ENCODE data around the gene DDX46.

DNA sequence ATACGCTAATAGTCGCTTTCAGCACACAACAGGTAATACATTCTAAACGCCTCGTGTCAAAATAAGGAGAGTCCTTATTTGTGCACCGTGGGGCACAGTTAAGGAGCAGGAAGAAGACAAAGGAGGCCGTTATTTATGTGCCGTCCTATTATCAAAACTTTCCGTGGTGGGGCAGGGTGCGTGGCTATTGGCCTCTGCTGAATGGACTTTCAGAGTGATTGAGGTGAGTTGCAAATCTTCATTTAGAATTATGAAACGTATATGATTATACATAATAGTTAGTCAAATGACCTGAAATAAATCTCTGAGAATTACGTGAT, 88.0 kb downstream of the DDX46 start:
- no peak for TF ChIP-seq POLR2AphosphoS5 (IDR thresholded peaks at IDR 0.05)
- TF ChIP-seq, protein P1, sequence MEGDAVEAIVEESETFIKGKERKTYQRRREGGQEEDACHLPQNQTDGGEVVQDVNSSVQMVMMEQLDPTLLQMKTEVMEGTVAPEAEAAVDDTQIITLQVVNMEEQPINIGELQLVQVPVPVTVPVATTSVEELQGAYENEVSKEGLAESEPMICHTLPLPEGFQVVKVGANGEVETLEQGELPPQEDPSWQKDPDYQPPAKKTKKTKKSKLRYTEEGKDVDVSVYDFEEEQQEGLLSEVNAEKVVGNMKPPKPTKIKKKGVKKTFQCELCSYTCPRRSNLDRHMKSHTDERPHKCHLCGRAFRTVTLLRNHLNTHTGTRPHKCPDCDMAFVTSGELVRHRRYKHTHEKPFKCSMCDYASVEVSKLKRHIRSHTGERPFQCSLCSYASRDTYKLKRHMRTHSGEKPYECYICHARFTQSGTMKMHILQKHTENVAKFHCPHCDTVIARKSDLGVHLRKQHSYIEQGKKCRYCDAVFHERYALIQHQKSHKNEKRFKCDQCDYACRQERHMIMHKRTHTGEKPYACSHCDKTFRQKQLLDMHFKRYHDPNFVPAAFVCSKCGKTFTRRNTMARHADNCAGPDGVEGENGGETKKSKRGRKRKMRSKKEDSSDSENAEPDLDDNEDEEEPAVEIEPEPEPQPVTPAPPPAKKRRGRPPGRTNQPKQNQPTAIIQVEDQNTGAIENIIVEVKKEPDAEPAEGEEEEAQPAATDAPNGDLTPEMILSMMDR (IDR thresholded peaks at IDR 0.05) = no peak

Measured in sigmoid colon (tissue), 4 donors.